Astrocyte of the cerebellum (primary cell): ENCODE results near the gene TBC1D8.

Experiments used
- DNase-seq: peaks from one replicate; pipeline ENCODE4 v3.0.0-alpha.2; 2011; ENCODE audit warnings: low read depth
- H3K4me3 ChIP-seq: 2 replicates; pipeline ENCODE4 v1.5.1; 2011; ENCODE audit warnings: mild to moderate bottlenecking, low read depth, low read length, moderate library complexity
- in situ Hi-C: cut with HindIII; loops from 2 replicates; pipeline ENCODE4 v1.10.0; 2017; ENCODE audit warnings: low sequenced_read_pairs
- TF ChIP-seq, protein P1 (sequence below): IDR thresholded peaks from 2 replicates; pipeline ENCODE4 v1.5.1; 2012; ENCODE audit warnings: low read length, low read depth, moderate library complexity, mild to moderate bottlenecking; ENCODE audit errors: missing control alignments

The TBC1D8 gene

DNA sequence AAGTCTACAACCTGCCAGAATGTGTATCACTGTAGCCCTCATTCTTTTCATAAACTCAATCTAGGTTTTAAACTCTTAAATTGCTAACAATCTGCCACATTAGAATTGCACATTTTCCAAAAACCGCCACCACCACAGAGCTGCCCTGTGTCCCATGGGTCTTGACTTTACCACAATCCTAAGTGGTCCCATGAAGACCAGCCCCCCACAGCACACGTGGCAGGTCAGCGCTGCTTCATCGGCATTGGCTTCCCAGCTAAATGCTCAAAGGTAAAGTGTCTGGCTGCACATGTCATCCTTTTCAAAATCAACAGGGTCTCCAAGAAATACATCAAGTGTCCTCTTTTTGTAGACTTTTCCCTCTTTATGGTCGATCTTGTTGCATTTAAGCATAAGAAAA lies 2.4 kb downstream of the TBC1D8 start:
- TF ChIP-seq, protein P1, sequence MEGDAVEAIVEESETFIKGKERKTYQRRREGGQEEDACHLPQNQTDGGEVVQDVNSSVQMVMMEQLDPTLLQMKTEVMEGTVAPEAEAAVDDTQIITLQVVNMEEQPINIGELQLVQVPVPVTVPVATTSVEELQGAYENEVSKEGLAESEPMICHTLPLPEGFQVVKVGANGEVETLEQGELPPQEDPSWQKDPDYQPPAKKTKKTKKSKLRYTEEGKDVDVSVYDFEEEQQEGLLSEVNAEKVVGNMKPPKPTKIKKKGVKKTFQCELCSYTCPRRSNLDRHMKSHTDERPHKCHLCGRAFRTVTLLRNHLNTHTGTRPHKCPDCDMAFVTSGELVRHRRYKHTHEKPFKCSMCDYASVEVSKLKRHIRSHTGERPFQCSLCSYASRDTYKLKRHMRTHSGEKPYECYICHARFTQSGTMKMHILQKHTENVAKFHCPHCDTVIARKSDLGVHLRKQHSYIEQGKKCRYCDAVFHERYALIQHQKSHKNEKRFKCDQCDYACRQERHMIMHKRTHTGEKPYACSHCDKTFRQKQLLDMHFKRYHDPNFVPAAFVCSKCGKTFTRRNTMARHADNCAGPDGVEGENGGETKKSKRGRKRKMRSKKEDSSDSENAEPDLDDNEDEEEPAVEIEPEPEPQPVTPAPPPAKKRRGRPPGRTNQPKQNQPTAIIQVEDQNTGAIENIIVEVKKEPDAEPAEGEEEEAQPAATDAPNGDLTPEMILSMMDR: no peak
- in situ Hi-C loops: no loop called here
- no peak overlapping the region for H3K4me3 ChIP-seq
- no peak for DNase-seq

GRCh38 chr2:101147971-101148370 lies 3.2 kb downstream of the TBC1D8 start:
- in situ Hi-C loops: no loop called here
- DNase-seq: no peak
- TF ChIP-seq, protein P1: no peak
- H3K4me3 ChIP-seq: no peak overlapping the region

GRCh38 chr2:101147062-101147461 lies 4.1 kb downstream of the TBC1D8 start:
- H3K4me3 ChIP-seq: no peak overlapping the region
- DNase-seq: no peak
- in situ Hi-C loops: no loop called here
- TF ChIP-seq, protein P1: no peak

DNA sequence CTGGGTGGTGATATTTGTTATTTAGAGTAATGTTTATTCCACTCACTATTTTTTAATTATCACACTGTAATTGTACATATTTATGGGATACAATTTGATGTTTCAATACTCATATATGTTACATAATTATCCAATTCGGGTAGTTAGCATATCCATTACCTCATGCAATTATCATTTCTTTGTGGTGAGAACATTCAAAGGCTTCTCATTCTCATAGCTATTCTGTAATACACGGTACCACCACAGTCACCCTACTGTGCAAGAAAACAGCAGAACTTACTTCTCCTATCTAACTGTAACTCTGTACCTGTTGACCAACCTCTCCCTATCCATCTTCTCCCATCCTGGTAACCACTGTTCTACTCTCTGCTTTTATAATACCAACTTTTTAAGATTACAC lies 4.6 kb downstream of the TBC1D8 start:
- in situ Hi-C loops: no loop called here
- TF ChIP-seq, protein P1: no peak
- no peak overlapping the region for H3K4me3 ChIP-seq
- no peak for DNase-seq

DNA sequence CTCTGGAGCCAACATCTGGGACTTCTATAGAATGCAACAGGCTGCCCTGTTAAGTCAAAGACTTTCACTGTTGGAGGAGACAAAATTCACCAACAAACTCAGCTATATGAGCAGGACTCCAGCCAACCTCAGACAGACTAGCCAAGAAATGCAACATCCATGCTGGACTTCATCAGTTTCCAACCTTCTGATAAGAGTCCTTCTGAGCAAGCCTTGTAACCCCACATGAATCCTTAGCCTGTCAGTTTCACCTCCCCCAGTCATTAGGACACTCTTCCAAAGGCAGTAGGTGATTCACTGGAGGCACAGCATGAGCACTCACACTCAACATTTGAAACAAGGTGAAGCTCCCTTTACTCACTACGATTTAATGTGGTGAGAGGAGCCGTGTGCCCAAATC lies 5.8 kb downstream of the TBC1D8 start:
- TF ChIP-seq, protein P1: no peak
- H3K4me3 ChIP-seq: no peak overlapping the region
- no peak for DNase-seq
- in situ Hi-C loops: no loop called here

GRCh38 chr2:101142163-101142562 lies 9.0 kb downstream of the TBC1D8 start:
- TF ChIP-seq, protein P1: no peak
- H3K4me3 ChIP-seq: no peak overlapping the region
- in situ Hi-C loops: no loop called here
- no peak for DNase-seq

GRCh38 chr2:101140978-101141655 lies 10.1 kb downstream of the TBC1D8 start:
- in situ Hi-C loops: no loop called here
- TF ChIP-seq, protein P1: no peak
- H3K4me3 ChIP-seq: no peak overlapping the region
- no peak for DNase-seq
